GM21825 (cell line): ENCODE results near the gene ASB2.
A peak's percentile ranks its signal among the peaks of the same experiment; 100 is the strongest.

Experiments used
- ATAC-seq: cut with Tn5 transposase; IDR thresholded peaks from one replicate; pipeline ENCODE4 v1.9.1; 2021; ENCODE audit warnings: mild to moderate bottlenecking, moderate library complexity; ENCODE audit not compliant: unreplicated experiment

Gene ASB2

DNA sequence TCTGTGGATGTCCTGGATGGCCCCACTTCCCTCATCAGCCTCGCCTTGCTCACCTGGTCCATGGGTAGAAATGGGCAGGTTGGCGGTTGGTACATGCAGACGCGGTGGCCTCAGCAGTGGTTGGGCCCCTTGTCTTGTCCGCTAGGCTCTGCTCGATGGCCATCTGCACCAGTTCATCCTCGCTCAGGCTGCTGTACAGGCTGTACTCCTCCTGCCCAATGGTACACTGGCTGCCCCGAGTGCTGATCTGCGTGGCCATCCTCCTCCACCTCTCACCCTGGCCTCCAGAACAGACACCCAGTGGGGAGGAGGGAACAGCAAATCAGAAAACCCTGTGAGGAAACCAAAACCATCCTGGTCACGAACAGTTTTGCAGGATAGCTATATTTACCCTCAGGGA is 12.1 kb downstream of the ASB2 start:
- no peak for ATAC-seq

GRCh38 chr14:93963692-93964091 is 12.7 kb downstream of the ASB2 start:
- no peak for ATAC-seq

DNA sequence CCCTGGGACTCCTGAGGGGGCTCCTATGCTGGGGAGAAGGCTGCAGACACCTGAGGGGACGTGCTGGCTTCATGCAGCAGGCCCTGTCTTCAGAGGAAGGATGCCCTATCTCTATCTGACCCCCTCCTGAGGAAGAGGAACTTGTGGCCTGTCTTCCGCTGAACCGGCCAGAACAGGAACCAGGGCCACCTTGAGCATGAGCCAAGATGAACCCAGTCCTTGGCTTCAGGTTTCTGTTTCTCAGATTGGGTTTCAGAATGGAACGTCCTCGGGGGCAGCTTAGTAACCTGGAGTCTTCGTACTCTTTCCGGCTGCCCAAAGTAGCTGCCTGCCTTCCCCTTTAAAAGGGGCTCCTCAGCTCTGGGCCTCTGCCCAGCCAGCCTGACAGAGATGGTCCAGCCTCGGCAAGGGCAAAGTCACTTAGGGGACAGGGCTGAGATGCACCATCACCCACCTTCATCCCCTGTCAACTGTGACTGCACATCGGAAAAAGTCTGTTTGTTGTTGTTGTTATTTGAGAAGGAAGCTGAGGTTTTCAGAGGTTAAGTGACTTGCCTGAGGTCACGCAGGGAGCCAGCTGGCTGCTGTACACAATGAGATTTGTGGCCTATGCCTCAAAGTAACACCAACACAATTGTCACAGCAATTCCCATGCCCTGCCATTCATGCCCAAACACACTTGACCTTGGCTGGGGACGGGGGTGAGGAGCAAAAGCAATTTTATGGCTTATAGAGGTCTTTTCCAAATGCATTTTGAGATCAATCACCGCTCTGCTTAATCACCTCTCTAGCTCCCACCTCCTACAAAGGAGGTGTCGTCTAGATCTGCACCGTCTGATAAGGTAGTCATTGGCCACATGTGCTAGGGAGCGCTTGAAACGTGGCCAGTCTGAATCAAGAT is 13.4 kb downstream of the ASB2 start:
- peak; percentile 56 for ATAC-seq

DNA sequence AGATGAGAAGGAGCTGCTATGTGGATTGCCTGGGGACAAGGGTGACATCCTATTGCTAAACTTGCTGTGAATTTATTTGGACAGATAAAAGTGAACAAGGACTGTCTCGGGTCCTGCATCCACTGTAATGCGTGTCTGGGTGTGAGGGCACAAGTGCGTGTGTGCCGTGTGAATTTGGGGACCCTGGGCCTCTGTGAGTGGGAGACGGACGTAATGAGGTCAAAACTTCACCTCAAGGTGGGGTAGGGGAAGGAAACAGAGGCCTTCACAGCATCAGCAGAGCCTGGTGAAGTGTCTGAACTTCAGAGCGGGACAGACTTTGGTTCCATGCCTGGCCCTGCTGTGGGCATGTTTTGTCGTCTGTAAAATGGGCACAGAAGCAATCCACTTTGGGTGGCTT is 14.8 kb downstream of the ASB2 start:
- ATAC-seq = no peak

GRCh38 chr14:93960774-93961438 is 15.5 kb downstream of the ASB2 start:
- ATAC-seq = no peak

GRCh38 chr14:93960108-93960475 is 16.3 kb downstream of the ASB2 start:
- ATAC-seq = no peak

- ATAC-seq = peak; percentile 66
Observed at GRCh38 chr14:93959239-93960107, 16.9 kb downstream of the ASB2 start.

- no peak for ATAC-seq
Observed at GRCh38 chr14:93958567-93959238, 17.7 kb downstream of the ASB2 start.

- no peak for ATAC-seq
Observed at GRCh38 chr14:93957751-93958566, 18.4 kb downstream of the ASB2 start.

DNA sequence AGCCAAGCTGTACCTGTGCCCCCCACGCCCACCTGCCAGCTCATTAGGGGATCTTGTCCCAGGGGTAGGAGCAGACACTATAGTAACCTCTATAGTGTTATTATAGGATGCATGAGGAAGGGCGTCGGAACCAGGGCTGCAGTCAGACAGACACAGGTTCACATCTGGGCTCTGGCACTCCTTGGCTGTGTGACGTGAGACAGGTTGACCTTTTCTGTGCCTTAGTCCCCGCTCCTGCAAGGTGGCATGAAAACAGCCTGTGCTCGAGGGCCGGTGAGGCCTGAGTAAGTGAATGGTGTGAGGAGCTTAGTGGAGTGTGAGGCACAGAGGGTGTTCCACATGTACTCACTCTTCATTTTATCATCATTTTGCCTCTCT is 19.0 kb downstream of the ASB2 start:
- no peak for ATAC-seq

GRCh38 chr14:93956514-93957332 is 19.6 kb downstream of the ASB2 start:
- ATAC-seq = no peak

- ATAC-seq = no peak
Observed at GRCh38 chr14:93955850-93956481, 20.4 kb downstream of the ASB2 start.

- peak; percentile 22 for ATAC-seq
Observed at GRCh38 chr14:93954900-93955849, 21.2 kb downstream of the ASB2 start.

DNA sequence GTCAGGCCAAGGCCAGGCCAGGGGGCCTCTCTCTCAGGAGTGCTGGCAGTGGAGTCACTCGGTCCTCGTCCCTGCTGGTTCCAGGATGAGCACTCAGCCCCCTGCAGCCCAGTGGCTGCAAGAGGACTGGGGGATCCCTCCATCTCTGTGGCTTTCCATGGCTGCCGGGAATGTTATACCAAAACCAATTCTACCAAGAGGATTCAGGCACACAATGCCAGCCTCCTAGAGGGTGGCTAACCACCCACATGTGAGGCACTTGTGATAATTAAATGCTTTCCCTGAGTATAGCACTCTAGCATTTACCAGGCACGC is 21.9 kb downstream of the ASB2 start:
- ATAC-seq = no peak

DNA sequence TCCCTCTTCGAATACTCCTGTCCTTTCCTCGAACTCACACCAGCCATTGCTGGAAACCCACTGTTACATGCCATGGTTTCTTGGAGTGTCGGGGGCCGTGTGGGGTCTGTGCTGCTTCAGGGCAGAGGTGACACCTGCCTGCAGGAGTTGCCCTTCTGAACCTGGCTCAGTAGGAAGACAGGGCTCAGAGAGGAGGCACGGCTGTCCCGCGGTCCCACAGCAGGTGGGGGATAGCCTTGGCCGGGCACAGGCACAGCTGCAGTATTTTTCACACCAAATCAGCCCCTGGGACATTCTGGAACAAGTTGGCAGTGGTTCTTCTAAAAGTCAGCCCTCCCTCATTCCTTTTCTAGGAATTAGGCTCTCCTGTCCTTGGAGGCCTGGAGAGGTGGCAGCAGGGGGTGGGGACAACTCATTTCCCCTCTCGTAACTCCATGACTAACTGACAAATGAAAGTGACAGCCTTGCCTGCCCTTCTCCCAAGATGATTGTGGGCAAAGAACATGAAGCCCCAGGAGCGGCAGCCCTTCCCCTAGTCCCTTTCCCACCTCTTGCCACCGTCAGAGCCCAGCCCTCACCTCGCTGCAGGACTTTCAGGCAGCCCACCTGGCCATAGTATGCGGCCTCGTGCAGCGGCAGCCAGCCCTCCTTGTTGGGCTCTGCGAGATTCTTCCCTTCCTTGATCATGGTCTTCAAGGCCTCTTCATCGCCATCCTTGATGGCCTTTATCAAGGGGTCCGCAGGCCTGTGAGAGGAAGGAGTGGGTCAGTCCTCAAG is 22.4 kb downstream of the ASB2 start:
- no peak for ATAC-seq

GRCh38 chr14:93953263-93953662 is 23.1 kb downstream of the ASB2 start:
- no peak for ATAC-seq

DNA sequence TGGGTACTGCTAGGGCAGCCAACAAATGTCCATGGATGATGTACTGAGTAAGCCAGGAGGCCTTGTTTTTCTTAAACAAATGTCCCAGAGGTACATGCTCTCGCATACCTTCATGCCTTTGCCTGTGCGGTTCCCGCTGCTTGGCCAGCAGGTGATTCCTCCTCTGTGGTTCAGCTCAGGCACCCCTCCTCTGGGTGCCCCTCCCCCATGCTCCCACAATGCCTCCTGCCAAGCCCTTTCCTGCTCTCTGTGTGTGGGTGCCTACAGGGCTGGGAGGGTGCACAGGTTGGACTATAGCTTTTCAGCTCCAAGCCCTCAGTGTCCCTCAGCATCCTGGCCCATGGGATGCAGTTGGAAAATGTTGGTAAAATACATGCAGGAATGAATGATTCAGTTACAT is 23.5 kb downstream of the ASB2 start:
- ATAC-seq = no peak
